ENCODE measurements around the gene NTM.
"Not testable (repeated sequence)": the region's sequence is repeated elsewhere in the genome, so short reads cannot be mapped to it uniquely, and the experiment has no call there.

NTM gene

DNA sequence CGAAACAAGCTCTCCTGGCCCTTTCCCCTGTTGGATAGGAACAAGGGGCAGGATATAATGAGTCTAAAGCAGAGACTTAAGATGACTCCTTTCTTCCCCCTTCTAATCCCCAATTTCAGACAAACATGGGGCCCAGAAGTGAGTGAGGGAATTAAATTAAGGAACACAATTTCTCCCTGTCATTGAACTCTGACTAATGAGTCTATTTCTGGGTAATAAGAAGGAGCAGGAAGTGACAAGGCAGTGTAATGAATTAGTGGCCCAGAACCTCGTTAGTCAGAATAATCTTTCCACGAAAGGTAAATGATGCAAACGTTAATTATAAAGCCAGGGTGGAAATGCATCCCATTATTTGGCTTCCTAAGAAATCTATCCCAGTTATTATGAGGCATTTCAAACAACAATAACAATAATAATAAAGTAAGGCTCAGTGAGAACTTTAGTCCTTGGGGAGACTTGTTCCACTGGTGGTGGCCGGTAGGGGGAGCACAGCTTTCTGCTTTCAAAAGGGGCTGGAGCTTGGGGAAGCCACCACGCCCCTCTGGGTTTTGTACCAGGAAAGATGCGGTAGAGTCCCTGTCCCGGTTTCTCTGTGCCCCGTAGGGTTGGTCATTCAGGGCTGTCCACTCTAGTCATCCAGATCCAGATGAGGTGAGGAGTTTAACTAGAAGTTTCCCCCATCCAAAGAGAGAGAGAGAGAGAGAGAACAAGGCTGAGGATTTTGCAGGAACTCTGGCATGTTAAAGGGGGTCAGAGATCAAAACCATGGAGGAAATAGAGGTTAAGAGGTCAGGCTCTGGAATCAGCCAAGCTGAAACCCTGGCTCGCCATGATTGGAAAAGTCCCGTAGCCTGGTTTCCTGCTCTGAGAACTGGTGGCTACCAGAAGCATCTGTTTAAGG, 298.3 kb downstream of the NTM start:
- DNase-seq (ENCODE audit: low spot score), result no peak

DNA sequence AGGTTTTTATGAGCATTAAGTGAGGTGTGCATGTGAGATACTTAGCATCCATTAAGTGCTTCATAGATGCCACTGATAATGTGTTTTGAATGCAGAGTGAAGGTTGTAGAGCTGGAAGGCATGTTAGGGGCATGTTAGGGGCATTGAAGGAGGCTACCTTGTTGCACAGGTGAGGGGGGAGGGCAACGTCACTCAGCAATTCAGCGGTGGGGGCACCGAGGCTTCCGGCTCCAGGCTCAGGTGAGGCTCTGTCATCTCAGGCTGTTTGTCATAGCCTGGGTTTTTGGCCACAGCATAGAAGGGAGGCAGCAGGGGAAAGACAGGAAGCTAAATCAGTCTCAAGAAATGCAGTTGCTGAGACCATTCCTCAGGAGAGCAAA, 299.0 kb downstream of the NTM start:
- no peak for DNase-seq (ENCODE audit: low spot score)

DNA sequence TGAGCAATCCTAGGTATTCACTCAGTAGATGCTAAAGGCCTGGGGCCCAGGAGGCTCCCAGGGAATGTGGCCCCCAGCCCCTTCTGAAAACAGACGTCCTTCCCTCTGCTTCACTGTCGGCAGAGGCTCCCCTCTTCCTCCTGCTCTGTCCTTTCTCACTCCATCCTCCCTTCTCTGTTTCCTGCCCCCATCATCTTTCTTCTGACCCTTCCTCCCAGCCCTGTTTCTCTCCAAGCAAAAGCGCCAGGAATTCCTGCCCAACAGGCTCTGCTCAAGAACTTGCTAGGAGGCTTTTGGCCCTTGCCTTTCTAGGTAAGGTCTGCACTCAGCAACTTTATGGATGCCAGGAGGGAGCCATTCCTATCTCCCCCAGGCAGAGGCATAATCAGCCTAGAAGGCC, 300.5 kb downstream of the NTM start:
- DNase-seq (ENCODE audit: low spot score), result no peak

DNA sequence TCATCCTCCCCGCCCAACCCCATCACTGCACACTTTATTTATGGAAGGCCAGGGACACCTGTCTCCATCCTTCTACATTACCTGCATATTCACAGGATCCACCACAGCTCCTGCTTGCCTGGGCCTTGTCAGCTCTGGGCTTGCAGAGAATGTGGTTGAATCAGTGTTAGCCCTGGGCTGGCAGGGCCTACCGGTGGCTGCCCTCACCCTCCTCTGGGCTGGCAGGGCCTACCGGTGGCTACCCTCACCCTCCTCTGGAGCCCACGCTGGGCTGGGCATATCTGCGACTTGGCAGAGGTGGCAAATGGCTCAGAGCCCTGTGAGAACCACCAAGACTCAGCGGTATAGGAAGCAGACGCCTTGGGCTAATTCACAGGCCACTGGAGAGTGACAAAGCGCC, 300.9 kb downstream of the NTM start:
- no peak for DNase-seq (ENCODE audit: low spot score)

DNA sequence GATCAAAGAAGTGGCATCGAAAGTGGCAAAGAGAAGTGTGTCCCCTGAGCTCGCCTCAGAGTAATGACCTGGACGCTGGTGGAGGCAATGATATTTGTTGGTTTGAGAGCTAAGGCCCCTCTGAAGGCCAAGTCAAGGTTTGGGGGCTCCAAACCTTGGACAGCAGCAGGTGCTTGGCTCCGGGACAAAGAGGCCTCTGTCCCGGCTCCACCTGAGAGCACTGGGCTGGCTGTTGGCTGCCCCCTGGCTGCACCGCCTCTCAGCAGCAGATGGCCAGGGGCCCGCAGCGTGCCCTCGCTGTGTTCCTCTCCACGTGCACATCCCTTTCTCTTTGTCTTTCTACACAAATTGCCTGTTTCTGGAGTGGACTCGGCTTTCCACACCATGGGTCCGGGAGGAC, 301.3 kb downstream of the NTM start:
- no peak for DNase-seq (ENCODE audit: low spot score)

GRCh38 chr11:131672191-131672590, 301.8 kb downstream of the NTM start:
- DNase-seq (ENCODE audit: low spot score), result no peak

- no peak for DNase-seq (ENCODE audit: low spot score)
These were observed 303.8 kb downstream of the NTM start for GRCh38 chr11:131674051-131674755.

DNA sequence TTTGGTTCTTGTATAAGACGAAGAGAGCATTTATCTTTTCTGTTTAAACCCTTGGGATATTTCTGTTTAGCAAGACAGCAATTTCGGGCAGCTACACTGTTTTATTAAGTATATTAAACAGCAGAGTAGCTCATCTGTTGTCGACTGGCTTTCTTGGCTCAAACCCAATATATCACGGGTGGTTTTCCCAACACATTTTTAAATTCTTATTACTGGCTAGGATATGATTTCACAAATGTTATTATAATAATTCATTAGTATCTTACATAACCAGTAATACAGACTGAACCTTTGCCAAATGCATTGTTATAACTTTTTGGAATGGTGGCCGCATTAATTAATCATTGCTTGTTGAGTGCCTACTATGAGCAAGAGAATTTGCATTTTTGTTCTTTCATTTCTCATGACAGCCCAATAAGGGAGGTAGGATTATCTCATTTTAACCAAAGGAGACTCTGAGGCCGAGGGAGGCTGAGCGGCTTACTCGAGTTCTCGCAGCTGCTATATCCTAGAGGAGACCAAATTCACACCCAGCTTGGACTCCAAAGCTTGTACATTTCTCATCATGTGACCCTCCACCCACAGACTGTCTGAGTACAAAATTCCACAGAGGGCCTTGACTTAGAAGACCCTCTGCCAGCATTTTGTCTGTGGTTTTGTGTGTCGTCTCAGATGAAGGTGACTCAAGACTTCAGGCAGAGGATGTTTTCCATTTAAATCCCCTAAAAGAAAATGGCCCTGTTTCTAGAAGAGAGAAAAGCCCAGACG, 304.9 kb downstream of the NTM start:
- DNase-seq (ENCODE audit: low spot score), result no peak

DNA sequence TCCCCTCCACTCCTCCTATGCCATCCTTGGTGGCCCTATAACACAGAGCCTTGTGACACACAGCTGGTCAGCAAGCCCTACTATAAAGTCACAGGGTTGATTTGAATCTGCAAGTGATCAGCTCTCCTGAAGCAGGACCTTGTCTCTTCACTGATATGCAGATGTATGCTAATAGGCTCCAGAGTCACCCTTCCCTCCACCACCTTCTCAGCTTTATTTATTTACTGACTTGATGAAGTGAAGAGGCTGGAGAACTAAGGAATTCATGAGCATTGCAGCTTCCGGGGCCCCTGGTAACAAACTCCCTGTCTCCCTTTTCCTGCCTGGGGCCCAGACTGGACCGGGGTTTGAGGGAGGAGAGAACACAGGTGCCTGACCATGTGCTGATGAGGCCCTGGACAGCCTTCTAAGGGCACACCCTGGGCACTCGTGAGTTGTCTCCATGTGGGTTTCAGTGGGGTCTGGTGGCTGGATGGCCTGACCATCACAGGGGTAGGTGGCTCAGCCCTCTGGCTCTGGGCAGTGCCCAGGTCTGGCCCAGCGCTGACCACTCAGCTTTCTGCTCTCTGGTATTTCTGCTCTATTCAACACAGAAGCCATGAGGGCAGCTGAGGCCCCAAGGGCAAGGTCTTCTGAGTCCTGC, 307.5 kb downstream of the NTM start:
- no peak for DNase-seq (ENCODE audit: low spot score)

GRCh38 chr11:131678658-131679340, 308.4 kb downstream of the NTM start:
- no peak for DNase-seq (ENCODE audit: low spot score)

DNA sequence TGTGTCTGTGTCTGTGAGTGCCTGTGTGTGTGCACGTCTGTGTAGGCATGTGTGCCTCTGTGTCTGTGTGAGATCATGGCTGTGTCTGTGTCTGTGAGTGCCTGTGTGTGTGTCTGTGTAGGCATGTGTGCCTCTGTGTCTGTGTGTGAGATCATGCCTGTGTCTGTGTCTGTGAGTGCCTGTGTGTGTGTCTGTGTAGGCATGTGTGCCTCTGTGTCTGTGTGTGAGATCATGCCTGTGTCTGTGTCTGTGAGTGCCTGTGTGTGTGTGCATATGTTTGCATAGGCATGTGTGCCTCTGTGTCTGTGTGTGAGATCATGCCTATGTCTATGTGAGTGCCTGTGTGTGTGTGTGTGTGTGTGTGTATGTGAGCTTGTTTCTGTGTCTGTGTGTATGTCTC, 310.0 kb downstream of the NTM start:
- DNase-seq (ENCODE audit: low spot score), result not testable (repeated sequence)

- no peak for DNase-seq (ENCODE audit: low spot score)
These were observed 311.5 kb downstream of the NTM start for GRCh38 chr11:131681920-131682319.

- DNase-seq (ENCODE audit: low spot score), result no peak
These were observed 312.1 kb downstream of the NTM start for GRCh38 chr11:131682373-131683015.

DNA sequence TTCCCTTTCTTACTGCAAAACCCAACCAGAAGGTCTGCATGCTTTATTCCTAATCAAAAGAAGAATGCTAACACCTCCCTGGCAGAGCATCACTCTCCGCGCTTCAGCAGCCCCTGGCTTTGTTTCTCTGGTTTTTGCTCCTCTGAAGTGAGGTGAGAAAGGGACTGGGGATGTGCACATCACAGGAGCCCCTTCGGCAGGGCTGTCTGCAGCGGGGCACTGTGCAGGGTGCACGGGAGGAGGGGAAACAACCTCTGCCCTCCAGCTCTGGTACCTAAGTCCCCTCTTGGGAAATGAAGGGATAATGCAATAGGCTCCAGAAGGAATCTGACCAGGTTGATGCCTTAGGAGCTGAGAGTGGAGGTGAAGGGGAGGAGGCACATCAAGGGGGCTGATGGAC, 312.7 kb downstream of the NTM start:
- DNase-seq (ENCODE audit: low spot score), result no peak

GRCh38 chr11:131683666-131684065, 313.3 kb downstream of the NTM start:
- DNase-seq (ENCODE audit: low spot score), result no peak

- no peak for DNase-seq (ENCODE audit: low spot score)
These were observed 314.0 kb downstream of the NTM start for GRCh38 chr11:131684111-131685060.

DNA sequence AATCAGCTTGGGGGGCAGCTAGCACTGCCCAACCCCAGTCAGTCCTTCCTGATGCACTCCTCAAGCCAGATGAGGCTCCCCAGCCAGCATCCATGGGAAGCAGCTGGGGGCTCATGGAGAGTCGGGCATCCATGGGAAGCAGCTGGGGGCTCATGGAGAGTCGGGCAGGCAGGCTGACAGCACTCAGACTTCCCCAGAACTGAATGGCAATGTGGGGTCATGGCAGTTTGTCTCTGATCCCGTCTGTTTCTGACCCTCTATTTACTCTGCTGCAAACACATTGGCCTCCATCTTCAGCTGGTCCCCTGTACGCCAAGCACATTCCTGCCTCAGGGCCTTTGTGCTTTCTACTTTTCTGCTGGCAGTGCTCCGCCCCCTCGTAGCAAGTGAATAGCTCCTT, 314.8 kb downstream of the NTM start:
- DNase-seq (ENCODE audit: low spot score), result no peak

GRCh38 chr11:131685906-131686305, 315.5 kb downstream of the NTM start:
- no peak for DNase-seq (ENCODE audit: low spot score)

DNA sequence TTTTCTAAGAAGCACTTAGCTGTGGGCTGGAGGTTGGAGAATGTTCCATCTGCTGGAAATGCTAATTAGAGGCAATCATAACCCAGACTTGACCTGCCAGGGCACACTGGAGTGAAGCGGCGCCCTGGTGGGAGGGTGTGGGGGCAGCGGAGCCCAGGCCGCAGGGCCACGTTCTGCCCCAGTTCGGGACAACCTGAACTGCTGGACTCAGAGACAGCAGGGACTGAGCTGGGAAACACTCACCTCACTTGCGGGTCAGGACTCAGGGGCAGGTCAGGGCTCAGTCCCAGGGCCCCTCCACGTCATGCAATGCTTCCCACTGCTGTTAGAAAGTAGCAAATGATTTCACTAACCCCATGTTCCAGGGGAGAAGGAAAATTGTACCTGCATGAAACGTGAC, 316.4 kb downstream of the NTM start:
- no peak for DNase-seq (ENCODE audit: low spot score)

Measured in CD4-positive, alpha-beta T cell treated with Interleukin-6 at 100 ng/mL for 8 hours (primary cell).